ENCODE measurements around the gene LENG1.

The LENG1 gene

DNA sequence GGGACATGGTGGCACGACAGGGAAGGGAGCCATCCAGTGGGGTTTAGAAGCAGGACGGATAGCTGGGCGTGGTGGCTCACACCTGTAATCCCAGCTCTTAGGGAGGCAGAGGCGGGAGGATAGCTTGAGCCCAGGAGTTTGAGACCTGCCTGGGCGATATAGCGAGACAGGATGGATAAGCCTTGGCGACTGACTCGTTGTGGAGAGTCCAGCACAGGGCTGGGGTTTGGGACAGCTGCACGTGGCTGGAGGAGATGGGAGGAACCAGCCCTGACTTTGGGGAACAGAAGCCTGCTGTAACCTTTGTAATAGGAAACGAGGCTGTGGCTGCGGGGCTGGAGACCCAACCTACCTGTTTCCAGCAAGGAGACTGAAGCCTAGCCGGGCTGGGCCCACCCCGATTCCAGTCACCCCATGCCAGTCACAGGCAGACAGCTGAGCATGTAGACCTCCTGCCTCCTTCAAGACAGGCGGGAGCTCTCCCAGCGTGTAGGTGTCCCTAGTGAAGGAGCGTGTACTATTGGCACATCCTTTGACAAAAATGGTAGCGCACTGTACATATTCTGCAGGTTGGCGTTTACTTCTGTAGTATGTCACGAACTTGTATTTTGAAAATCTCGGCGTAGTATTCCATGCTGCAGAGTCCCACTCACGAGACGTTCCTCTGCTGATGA is 8.0 kb downstream of the LENG1 start:
- Histone ChIP-seq H3K4me3 (ENCODE audit: low read depth, low read length) (no peak overlapping the region), H3K36me3 (ENCODE audit: control insufficient read depth, insufficient read depth, low read length) (no peaks in the 10 kb centered on the region), H3K9ac (no peak overlapping the region), H3K4me1 (no peaks in the 10 kb centered on the region), H3K27ac (no peak overlapping the region), H3K27me3 (ENCODE audit: control insufficient read depth, insufficient read depth, low read length) (no peaks in the 10 kb centered on the region), H3K9me3 (ENCODE audit: control insufficient read depth, low read length) (no peaks in the 10 kb centered on the region), H2AFZ (no peak overlapping the region), H3K79me2 (no peaks in the 10 kb centered on the region), H3K4me2 (ENCODE audit: low read length) (no peak overlapping the region)
- TF ChIP-seq, protein P1, sequence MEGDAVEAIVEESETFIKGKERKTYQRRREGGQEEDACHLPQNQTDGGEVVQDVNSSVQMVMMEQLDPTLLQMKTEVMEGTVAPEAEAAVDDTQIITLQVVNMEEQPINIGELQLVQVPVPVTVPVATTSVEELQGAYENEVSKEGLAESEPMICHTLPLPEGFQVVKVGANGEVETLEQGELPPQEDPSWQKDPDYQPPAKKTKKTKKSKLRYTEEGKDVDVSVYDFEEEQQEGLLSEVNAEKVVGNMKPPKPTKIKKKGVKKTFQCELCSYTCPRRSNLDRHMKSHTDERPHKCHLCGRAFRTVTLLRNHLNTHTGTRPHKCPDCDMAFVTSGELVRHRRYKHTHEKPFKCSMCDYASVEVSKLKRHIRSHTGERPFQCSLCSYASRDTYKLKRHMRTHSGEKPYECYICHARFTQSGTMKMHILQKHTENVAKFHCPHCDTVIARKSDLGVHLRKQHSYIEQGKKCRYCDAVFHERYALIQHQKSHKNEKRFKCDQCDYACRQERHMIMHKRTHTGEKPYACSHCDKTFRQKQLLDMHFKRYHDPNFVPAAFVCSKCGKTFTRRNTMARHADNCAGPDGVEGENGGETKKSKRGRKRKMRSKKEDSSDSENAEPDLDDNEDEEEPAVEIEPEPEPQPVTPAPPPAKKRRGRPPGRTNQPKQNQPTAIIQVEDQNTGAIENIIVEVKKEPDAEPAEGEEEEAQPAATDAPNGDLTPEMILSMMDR (IDR thresholded peaks at IDR 0.05) = no peak

DNA sequence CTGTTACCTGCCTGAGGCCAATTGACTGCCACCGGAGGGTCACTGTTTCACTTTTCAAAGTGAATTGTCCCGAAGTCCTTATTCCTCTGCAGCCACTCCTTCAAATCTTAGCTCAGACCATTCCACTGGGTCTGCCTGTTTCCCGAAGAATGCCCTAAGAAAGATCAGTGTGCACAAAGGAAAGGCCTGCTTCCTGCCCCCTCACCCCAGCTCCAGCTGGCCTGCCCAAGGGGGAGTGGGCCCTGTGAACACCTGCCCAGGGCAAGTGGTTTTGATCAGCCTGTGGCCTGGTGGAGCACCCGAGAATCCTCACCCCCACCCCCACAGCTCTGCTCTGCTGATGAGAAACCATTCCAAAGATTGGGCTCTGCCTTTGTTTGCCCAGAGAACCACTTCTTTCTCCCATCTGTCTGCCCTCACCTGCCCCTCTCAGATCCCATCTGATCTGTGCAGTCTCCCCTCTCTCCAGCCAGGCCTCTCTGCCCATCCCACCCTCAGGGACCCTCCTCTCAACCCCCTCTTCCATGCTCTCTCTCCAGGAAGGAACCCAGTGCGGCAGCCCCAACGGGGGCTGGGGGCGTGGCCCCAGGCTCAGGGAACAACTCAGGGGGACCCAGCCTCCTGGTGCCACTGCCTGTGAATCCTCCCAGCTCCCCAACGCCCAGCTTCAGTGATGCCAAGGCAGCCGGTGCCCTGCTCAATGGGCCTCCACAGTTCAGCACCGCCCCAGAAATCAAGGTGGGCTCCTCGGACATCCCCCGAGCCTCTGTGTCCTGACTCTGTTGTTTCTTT is 10.3 kb downstream of the LENG1 start:
- TF ChIP-seq, protein P1 (IDR thresholded peaks at IDR 0.05) = no peak
- Histone ChIP-seq H3K27me3 (ENCODE audit: control insufficient read depth, insufficient read depth, low read length) (no peaks in the 10 kb centered on the region), H3K4me2 (ENCODE audit: low read length) (no peak overlapping the region), H3K79me2 (no peaks in the 10 kb centered on the region), H3K27ac (no peak overlapping the region), H3K9ac (no peak overlapping the region), H3K9me3 (ENCODE audit: control insufficient read depth, low read length) (no peaks in the 10 kb centered on the region), H3K4me3 (ENCODE audit: low read depth, low read length) (no peak overlapping the region), H3K4me1 (no peaks in the 10 kb centered on the region), H2AFZ (no peak overlapping the region), H3K36me3 (ENCODE audit: control insufficient read depth, insufficient read depth, low read length) (no peaks in the 10 kb centered on the region)

DNA sequence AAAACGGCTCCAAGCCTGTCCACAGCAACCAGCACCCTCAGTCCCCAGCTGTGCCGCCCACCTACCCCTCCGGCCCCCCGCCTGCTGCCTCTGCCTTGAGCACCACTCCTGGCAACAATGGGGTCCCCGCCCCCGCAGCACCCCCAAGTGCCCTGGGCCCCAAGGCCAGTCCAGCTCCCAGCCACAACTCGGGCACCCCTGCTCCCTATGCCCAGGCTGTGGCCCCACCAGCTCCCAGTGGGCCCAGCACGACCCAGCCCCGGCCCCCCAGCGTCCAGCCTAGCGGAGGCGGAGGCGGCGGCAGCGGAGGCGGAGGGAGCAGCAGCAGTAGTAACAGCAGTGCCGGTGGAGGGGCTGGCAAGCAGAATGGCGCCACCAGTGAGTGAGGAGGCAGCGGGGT is 11.4 kb downstream of the LENG1 start:
- no peak overlapping the region for H2AFZ ChIP-seq
- H3K9me3 ChIP-seq (ENCODE audit: control insufficient read depth, low read length) = no peaks in the 10 kb centered on the region
- H3K4me2 ChIP-seq (ENCODE audit: low read length) = no peak overlapping the region
- no peak overlapping the region for H3K9ac ChIP-seq
- H3K79me2 ChIP-seq = no peaks in the 10 kb centered on the region
- no peaks in the 10 kb centered on the region for H3K4me1 ChIP-seq
- no peaks in the 10 kb centered on the region for H3K36me3 ChIP-seq (ENCODE audit: control insufficient read depth, insufficient read depth, low read length)
- H3K27me3 ChIP-seq (ENCODE audit: control insufficient read depth, insufficient read depth, low read length) = no peaks in the 10 kb centered on the region
- no peak overlapping the region for H3K4me3 ChIP-seq (ENCODE audit: low read depth, low read length)
- H3K27ac ChIP-seq = no peak overlapping the region
- TF ChIP-seq, protein P1 (IDR thresholded peaks at IDR 0.05) = no peak

DNA sequence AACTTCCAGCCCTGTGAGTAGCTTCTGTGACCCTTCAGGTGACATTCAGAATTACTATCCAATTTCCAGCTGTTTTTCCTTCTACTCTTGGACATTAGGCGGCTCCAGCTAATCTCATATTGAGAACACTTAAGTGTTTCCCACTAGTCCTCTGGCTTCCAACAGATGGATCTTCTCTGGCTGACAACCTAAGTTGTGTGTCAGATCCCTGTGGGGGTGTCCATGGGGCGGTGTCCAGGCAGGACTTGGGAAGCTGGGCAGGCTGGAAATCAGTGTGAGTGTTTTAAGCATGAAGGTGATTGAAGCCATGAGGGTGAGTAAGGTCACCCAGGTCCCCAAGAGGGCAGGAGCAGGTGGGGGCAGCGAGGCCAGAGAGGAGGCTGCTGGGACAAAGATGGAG is 11.8 kb downstream of the LENG1 start:
- H3K4me2 ChIP-seq (ENCODE audit: low read length) = no peak overlapping the region
- H3K79me2 ChIP-seq = no peaks in the 10 kb centered on the region
- H3K9me3 ChIP-seq (ENCODE audit: control insufficient read depth, low read length) = no peaks in the 10 kb centered on the region
- H3K27me3 ChIP-seq (ENCODE audit: control insufficient read depth, insufficient read depth, low read length) = no peaks in the 10 kb centered on the region
- TF ChIP-seq, protein P1 (IDR thresholded peaks at IDR 0.05) = no peak
- H2AFZ ChIP-seq = no peak overlapping the region
- H3K27ac ChIP-seq = no peak overlapping the region
- H3K36me3 ChIP-seq (ENCODE audit: control insufficient read depth, insufficient read depth, low read length) = no peaks in the 10 kb centered on the region
- H3K4me1 ChIP-seq = no peaks in the 10 kb centered on the region
- no peak overlapping the region for H3K9ac ChIP-seq
- no peak overlapping the region for H3K4me3 ChIP-seq (ENCODE audit: low read depth, low read length)
